ENCODE measurements around the gene IL36RN.

Gene IL36RN

GRCh38 chr2:113050921-113051895, 7.8 kb upstream of the IL36RN start:
- H2AK5ac ChIP-seq (ENCODE audit: low read length) = no peak overlapping the region
- H3K27ac ChIP-seq (ENCODE audit: low read depth, low read length) = peak overlapping the region; percentile 37
- no peaks in the 10 kb centered on the region for H3K36me3 ChIP-seq (ENCODE audit: control insufficient read depth, insufficient read depth, low read length)
- WGBS (ENCODE audit: extremely low coverage, insufficient coverage, low lambda C conversion rate) = no CpG with 5 or more reads among the region's 38 CpGs
- H3K18ac ChIP-seq (ENCODE audit: low read length) = no peak overlapping the region
- H3K4me3 ChIP-seq (ENCODE audit: low read length) = no peak overlapping the region
- H4K8ac ChIP-seq (ENCODE audit: low read depth, low read length) = no peak overlapping the region
- no peaks in the 10 kb centered on the region for H3K79me2 ChIP-seq (ENCODE audit: control insufficient read depth, insufficient read depth, low read length)
- no peaks in the 10 kb centered on the region for H3K79me1 ChIP-seq (ENCODE audit: low read length)
- no peak overlapping the region for H3K23ac ChIP-seq (ENCODE audit: low read length)
- H3K4ac ChIP-seq (ENCODE audit: low read depth, low read length) = no peak overlapping the region
- no peak overlapping the region for H2BK120ac ChIP-seq (ENCODE audit: low read depth, low read length)
- no peak overlapping the region for H3K4me2 ChIP-seq (ENCODE audit: low read length)
- H2BK5ac ChIP-seq (ENCODE audit: low read length) = no peak overlapping the region
- H3K27me3 ChIP-seq (ENCODE audit: insufficient read depth, low read length, poor library complexity) = no peaks in the 10 kb centered on the region
- no peak overlapping the region for H4K5ac ChIP-seq (ENCODE audit: low read length)
- H3K9ac ChIP-seq (ENCODE audit: low read length) = no peak overlapping the region
- DNase-seq = no peak
- H2BK15ac ChIP-seq (replicated peaks; ENCODE audit: low read depth) = no peak overlapping the region
- H3K56ac ChIP-seq (ENCODE audit: low read length) = no peak overlapping the region
- H3K4me1 ChIP-seq (ENCODE audit: control insufficient read depth, low read depth, low read length) = no peaks in the 10 kb centered on the region

GRCh38 chr2:113052396-113052917, 6.5 kb upstream of the IL36RN start, which contains the start of gene IL36B:
Gene IL36B (minus strand): TSS chr2:113052867.
- no peaks in the 10 kb centered on the region for H3K79me1 ChIP-seq (ENCODE audit: low read length)
- DNase-seq = no peak
- WGBS (ENCODE audit: extremely low coverage, insufficient coverage, low lambda C conversion rate) = no CpG with 5 or more reads among the region's 6 CpGs
- no peaks in the 10 kb centered on the region for H3K27me3 ChIP-seq (ENCODE audit: insufficient read depth, low read length, poor library complexity)
- H2BK120ac ChIP-seq (ENCODE audit: low read depth, low read length) = no peak within 1 kb of the TSS
- no peak within 1 kb of the TSS for H4K8ac ChIP-seq (ENCODE audit: low read depth, low read length)
- H3K56ac ChIP-seq (ENCODE audit: low read length) = no peak within 1 kb of the TSS
- no peaks in the 10 kb centered on the region for H3K36me3 ChIP-seq (ENCODE audit: control insufficient read depth, insufficient read depth, low read length)
- H3K4me3 ChIP-seq (ENCODE audit: low read length) = no peak within 1 kb of the TSS
- H3K79me2 ChIP-seq (ENCODE audit: control insufficient read depth, insufficient read depth, low read length) = no peaks in the 10 kb centered on the region
- H4K5ac ChIP-seq (ENCODE audit: low read length) = no peak within 1 kb of the TSS
- H3K4ac ChIP-seq (ENCODE audit: low read depth, low read length) = no peak within 1 kb of the TSS
- H2AK5ac ChIP-seq (ENCODE audit: low read length) = no peak within 1 kb of the TSS
- H3K27ac ChIP-seq (ENCODE audit: low read depth, low read length) = no peak within 1 kb of the TSS
- no peaks in the 10 kb centered on the region for H3K4me1 ChIP-seq (ENCODE audit: control insufficient read depth, low read depth, low read length)
- no peak within 1 kb of the TSS for H2BK15ac ChIP-seq (replicated peaks; ENCODE audit: low read depth)
- H3K9ac ChIP-seq (ENCODE audit: low read length) = no peak within 1 kb of the TSS
- H3K4me2 ChIP-seq (ENCODE audit: low read length) = no peak within 1 kb of the TSS
- no peak within 1 kb of the TSS for H2BK5ac ChIP-seq (ENCODE audit: low read length)
- H3K18ac ChIP-seq (ENCODE audit: low read length) = no peak within 1 kb of the TSS
- H3K23ac ChIP-seq (ENCODE audit: low read length) = no peak within 1 kb of the TSS

GRCh38 chr2:113053666-113054065, 5.3 kb upstream of the IL36RN start:
- Histone ChIP-seq H2BK120ac (ENCODE audit: low read depth, low read length) (no peak overlapping the region), H3K36me3 (ENCODE audit: control insufficient read depth, insufficient read depth, low read length) (no peaks in the 10 kb centered on the region), H4K5ac (ENCODE audit: low read length) (no peak overlapping the region), H2AK5ac (ENCODE audit: low read length) (no peak overlapping the region), H3K4me3 (ENCODE audit: low read length) (no peak overlapping the region), H3K79me1 (ENCODE audit: low read length) (no peaks in the 10 kb centered on the region), H3K27ac (ENCODE audit: low read depth, low read length) (no peak overlapping the region), H3K18ac (ENCODE audit: low read length) (no peak overlapping the region), H3K27me3 (ENCODE audit: insufficient read depth, low read length, poor library complexity) (no peaks in the 10 kb centered on the region), H3K4me2 (ENCODE audit: low read length) (no peak overlapping the region), H3K4ac (ENCODE audit: low read depth, low read length) (no peak overlapping the region), H3K23ac (ENCODE audit: low read length) (no peak overlapping the region), H3K56ac (ENCODE audit: low read length) (no peak overlapping the region), H4K8ac (ENCODE audit: low read depth, low read length) (no peak overlapping the region), H2BK5ac (ENCODE audit: low read length) (no peak overlapping the region), H3K79me2 (ENCODE audit: control insufficient read depth, insufficient read depth, low read length) (no peaks in the 10 kb centered on the region), H2BK15ac (replicated peaks; ENCODE audit: low read depth) (no peak overlapping the region), H3K4me1 (ENCODE audit: control insufficient read depth, low read depth, low read length) (no peaks in the 10 kb centered on the region), H3K9ac (ENCODE audit: low read length) (no peak overlapping the region)
- no peak for DNase-seq
- no CpG with 5 or more reads among the region's 3 CpGs for WGBS (ENCODE audit: extremely low coverage, insufficient coverage, low lambda C conversion rate)

GRCh38 chr2:113054066-113054465, 4.9 kb upstream of the IL36RN start:
- Histone ChIP-seq H2BK15ac (replicated peaks; ENCODE audit: low read depth) (no peak overlapping the region), H3K4ac (ENCODE audit: low read depth, low read length) (no peak overlapping the region), H3K36me3 (ENCODE audit: control insufficient read depth, insufficient read depth, low read length) (no peaks in the 10 kb centered on the region), H2BK120ac (ENCODE audit: low read depth, low read length) (no peak overlapping the region), H3K9ac (ENCODE audit: low read length) (no peak overlapping the region), H4K8ac (ENCODE audit: low read depth, low read length) (no peak overlapping the region), H2BK5ac (ENCODE audit: low read length) (no peak overlapping the region), H3K4me2 (ENCODE audit: low read length) (no peak overlapping the region), H3K27me3 (ENCODE audit: insufficient read depth, low read length, poor library complexity) (no peaks in the 10 kb centered on the region), H3K79me2 (ENCODE audit: control insufficient read depth, insufficient read depth, low read length) (no peaks in the 10 kb centered on the region), H3K79me1 (ENCODE audit: low read length) (no peaks in the 10 kb centered on the region), H3K56ac (ENCODE audit: low read length) (no peak overlapping the region), H4K5ac (ENCODE audit: low read length) (no peak overlapping the region), H3K4me1 (ENCODE audit: control insufficient read depth, low read depth, low read length) (no peaks in the 10 kb centered on the region), H3K27ac (ENCODE audit: low read depth, low read length) (no peak overlapping the region), H2AK5ac (ENCODE audit: low read length) (no peak overlapping the region), H3K18ac (ENCODE audit: low read length) (no peak overlapping the region), H3K23ac (ENCODE audit: low read length) (no peak overlapping the region), H3K4me3 (ENCODE audit: low read length) (no peak overlapping the region)
- no peak for DNase-seq

- no peak overlapping the region for H2AK5ac ChIP-seq (ENCODE audit: low read length)
- H2BK5ac ChIP-seq (ENCODE audit: low read length) = no peak overlapping the region
- H3K4me1 ChIP-seq (ENCODE audit: control insufficient read depth, low read depth, low read length) = no peaks in the 10 kb centered on the region
- H2BK15ac ChIP-seq (replicated peaks; ENCODE audit: low read depth) = no peak overlapping the region
- H3K36me3 ChIP-seq (ENCODE audit: control insufficient read depth, insufficient read depth, low read length) = no peaks in the 10 kb centered on the region
- H3K56ac ChIP-seq (ENCODE audit: low read length) = no peak overlapping the region
- WGBS (ENCODE audit: extremely low coverage, insufficient coverage, low lambda C conversion rate) = no CpG with 5 or more reads among the region's 1 CpG
- no peaks in the 10 kb centered on the region for H3K79me2 ChIP-seq (ENCODE audit: control insufficient read depth, insufficient read depth, low read length)
- H3K23ac ChIP-seq (ENCODE audit: low read length) = no peak overlapping the region
- H3K18ac ChIP-seq (ENCODE audit: low read length) = no peak overlapping the region
- H3K27ac ChIP-seq (ENCODE audit: low read depth, low read length) = no peak overlapping the region
- H3K27me3 ChIP-seq (ENCODE audit: insufficient read depth, low read length, poor library complexity) = no peaks in the 10 kb centered on the region
- no peak for DNase-seq
- H3K4ac ChIP-seq (ENCODE audit: low read depth, low read length) = no peak overlapping the region
- no peak overlapping the region for H3K9ac ChIP-seq (ENCODE audit: low read length)
- no peak overlapping the region for H4K8ac ChIP-seq (ENCODE audit: low read depth, low read length)
- no peak overlapping the region for H2BK120ac ChIP-seq (ENCODE audit: low read depth, low read length)
- no peak overlapping the region for H3K4me2 ChIP-seq (ENCODE audit: low read length)
- no peak overlapping the region for H3K4me3 ChIP-seq (ENCODE audit: low read length)
- H3K79me1 ChIP-seq (ENCODE audit: low read length) = no peaks in the 10 kb centered on the region
- H4K5ac ChIP-seq (ENCODE audit: low read length) = no peak overlapping the region
These were observed 2.5 kb upstream of the IL36RN start for GRCh38 chr2:113056521-113056920.
